Sigmoid colon (tissue), 7 donors: ENCODE results near the gene PUS1. TPM values are rescaled to one million over a fixed set of nuclear protein-coding genes. Genes with fewer than 3 reads are reported as not detected.

Source experiments
- DNase-seq: peaks from one replicate; pipeline ENCODE4 v3.0.0-alpha.2; 2019
- H3K27ac ChIP-seq, 4 donors: fragments of 200-600 bp; sonication (generic); one replicate each; pipeline ENCODE4 v1.5.1; 2016 to 2019; ENCODE audit warnings: mild to moderate bottlenecking in 1 of 4
- H3K27me3 ChIP-seq, 3 donors: fragments of 200-600 bp; sonication (generic); one replicate each; pipeline ENCODE4 v1.5.1; 2019; ENCODE audit warnings: mild to moderate bottlenecking in 1 of 3
- H3K36me3 ChIP-seq, 4 donors: fragments of 200-600 bp; sonication (generic); one replicate each; pipeline ENCODE4 v1.5.1; 2016 to 2019
- H3K4me1 ChIP-seq, 4 donors: fragments of 200-600 bp; sonication (generic); one replicate each; pipeline ENCODE4 v1.5.1; 2017 to 2019
- H3K4me3 ChIP-seq, 4 donors: fragments of 200-600 bp; sonication (generic); one replicate each; pipeline ENCODE4 v1.5.1; 2017 to 2019; ENCODE audit warnings: mild to moderate bottlenecking in 2 of 4, moderate library complexity in 1 of 4
- H3K9me3 ChIP-seq, 4 donors: fragments of 200-600 bp in 3 of 4; sonication (generic) in 3 of 4; one replicate each; pipeline versions ENCODE4 v1.5.1 to v1.6.1; 2013 to 2019
- CTCF ChIP-seq, 4 experiments: fragments of 450-650 bp in 3 of 4; fragments of 200-600 bp in 1 of 4; IDR thresholded peaks; one replicate each; pipeline ENCODE4 v1.5.1; 2016 to 2019; ENCODE audit warnings: antibody characterized with exemption in 4 of 4, mild to moderate bottlenecking in 3 of 4, moderate library complexity in 2 of 4
- EP300 ChIP-seq, 4 donors: sonication (generic); formaldehyde crosslinking; IDR thresholded peaks; one replicate each; pipeline ENCODE4 v1.6.1; 2017; ENCODE audit warnings: antibody characterized with exemption in 4 of 4
- POLR2A ChIP-seq, 2 donors: fragments of 450-650 bp; IDR thresholded peaks; one replicate each; pipeline ENCODE4 v1.6.1; 2016; ENCODE audit warnings: antibody characterized with exemption in 2 of 2, mild to moderate bottlenecking in 2 of 2, moderate library complexity in 2 of 2
- POLR2AphosphoS5 ChIP-seq, 4 donors: sonication (generic); formaldehyde crosslinking; IDR thresholded peaks; one replicate each; pipeline ENCODE4 v1.6.1; 2017; ENCODE audit warnings: antibody characterized with exemption in 4 of 4
- WGBS, 2 donors: extraction: QIAGEN DNeasy Blood & Tissue Kit; methylation state at CpG; one replicate each; pipeline ENCODE4 v1.1.7; 2013; 5-methylcytosine and 5-hydroxymethylcytosine counted together
- intact Hi-C: fragments of 100-400 bp; cut with DNase I; formaldehyde crosslinking; loops from one replicate; pipeline ENCODE4 v1.15.1; 2023
- polyA plus RNA-seq, 3 donors: library from polyadenylated mRNA; stranded (reverse); fragments of 200-250 nt; gene quantifications; one replicate each; pipeline ENCODE4 v1.2.3, GENCODE V29; 2013
- total RNA-seq, 4 donors: library from RNA; depleted of rRNA; stranded (reverse); fragments of >200 nt; gene quantifications; one replicate each; pipeline ENCODE4 v1.1.0, GENCODE V29; 2016
- donor health status: healthy with polysubstance abuse.
- donor health status: Bipolar disorder and iron deficiency.
- donor health status: healthy.

The PUS1 gene
- total and polyA plus RNA-seq, 7 donors: 7.6 to 33.8 (median 9.1) TPM

GRCh38 chr12:131986361-131986760 is 57.3 kb downstream of the PUS1 start:
- no peak overlapping the region for H3K27ac ChIP-seq
- DNase-seq: no peak
- H3K4me1 ChIP-seq: no peaks in the 10 kb centered on the region
- H3K4me3 ChIP-seq: no peak overlapping the region
- no peaks in the 10 kb centered on the region for H3K9me3 ChIP-seq
- peaks cover 14 to 98% (median 47%) of the 10 kb centered on the region in 4 donors for H3K36me3 ChIP-seq
- intact Hi-C loops: no loop called here
- TF ChIP-seq EP300 (IDR thresholded peaks at IDR 0.05) (no peak), CTCF (IDR thresholded peaks at IDR 0.05) (no peak), POLR2AphosphoS5 (IDR thresholded peaks at IDR 0.05) (no peak), POLR2A (IDR thresholded peaks at IDR 0.05) (no peak)
- 96% methylated on average over 17 of the region's 17 CpGs for WGBS, 2 donors
- no peaks in the 10 kb centered on the region for H3K27me3 ChIP-seq

GRCh38 chr12:131986910-131987309 is 57.8 kb downstream of the PUS1 start:
- Histone ChIP-seq H3K36me3 (peaks cover 14 to 98% (median 44%) of the 10 kb centered on the region in 4 donors), H3K4me1 (no peaks in the 10 kb centered on the region), H3K9me3 (no peaks in the 10 kb centered on the region), H3K27me3 (no peaks in the 10 kb centered on the region), H3K4me3 (no peak overlapping the region), H3K27ac (no peak overlapping the region)
- no peak for DNase-seq
- intact Hi-C loops: no loop called here
- 84 to 97% methylated on average over 5 of the region's 5 CpGs for WGBS, 2 donors
- TF ChIP-seq EP300 (IDR thresholded peaks at IDR 0.05) (no peak), CTCF (IDR thresholded peaks at IDR 0.05) (no peak), POLR2A (IDR thresholded peaks at IDR 0.05) (no peak), POLR2AphosphoS5 (IDR thresholded peaks at IDR 0.05) (no peak)

- H3K4me1 ChIP-seq: no peaks in the 10 kb centered on the region
- TF ChIP-seq CTCF (IDR thresholded peaks at IDR 0.05): no peak
- peak in 1 of 2 donors; percentile 15 for TF ChIP-seq POLR2A (IDR thresholded peaks at IDR 0.05)
- H3K4me3 ChIP-seq: no peak overlapping the region
- peaks cover 14 to 98% (median 46%) of the 10 kb centered on the region in 4 donors for H3K36me3 ChIP-seq
- 93 to 98% methylated on average over 8 of the region's 8 CpGs for WGBS, 2 donors
- H3K27ac ChIP-seq: no peak overlapping the region
- no peaks in the 10 kb centered on the region for H3K27me3 ChIP-seq
- DNase-seq: no peak
- no peaks in the 10 kb centered on the region for H3K9me3 ChIP-seq
- intact Hi-C loops: no loop called here
These were observed 58.5 kb downstream of the PUS1 start for GRCh38 chr12:131987552-131987951.

- intact Hi-C loops: no loop called here
- WGBS, 2 donors: 94% methylated on average over 8 of the region's 8 CpGs
These were observed 59.1 kb downstream of the PUS1 start for GRCh38 chr12:131988054-131988796.

More at GRCh38 chr12:131988054-131988796, 59.1 kb downstream of the PUS1 start:
- no peak overlapping the region for H3K27ac ChIP-seq
- DNase-seq: no peak
- H3K36me3 ChIP-seq: peaks cover 14 to 98% (median 46%) of the 10 kb centered on the region in 4 donors
- H3K4me3 ChIP-seq: no peak overlapping the region
- TF ChIP-seq EP300 (IDR thresholded peaks at IDR 0.05) (no peak), POLR2A (IDR thresholded peaks at IDR 0.05) (no peak), CTCF (IDR thresholded peaks at IDR 0.05) (no peak), POLR2AphosphoS5 (IDR thresholded peaks at IDR 0.05) (no peak)
- H3K27me3 ChIP-seq: no peaks in the 10 kb centered on the region
- H3K4me1 ChIP-seq: no peaks in the 10 kb centered on the region
- no peaks in the 10 kb centered on the region for H3K9me3 ChIP-seq
